ENCODE measurements around the gene MEGF8. TPM values are rescaled to one million over a fixed set of nuclear protein-coding genes. Genes with fewer than 3 reads are reported as not detected.

The MEGF8 gene
- total RNA-seq, 4 donors from 2014 or later, result 6.4 to 11.1 (median 10.3) TPM

- peaks cover 0 to 32% (median 6%) of the 10 kb centered on the region in 3 donors for H3K4me1 ChIP-seq
- TF ChIP-seq CTCF (IDR thresholded peaks at IDR 0.05), result no peak
- TF ChIP-seq POLR2A (IDR thresholded peaks at IDR 0.05), result no peak
- no peaks in the 10 kb centered on the region for H3K9me3 ChIP-seq
- WGBS, 2 donors, result 78 to 84% methylated on average over 6 to 18 of the region's 27 CpGs
- H3K4me3 ChIP-seq, result no peak overlapping the region
- no peaks in the 10 kb centered on the region for H3K27me3 ChIP-seq
- H3K36me3 ChIP-seq, result peaks cover 64 to 95% (median 69%) of the 10 kb centered on the region in 3 donors
- DNase-seq, result no peak
- intact Hi-C loops (cut with DNase I), result loop anchor here (10.0 kb wide), 1 partner anchor 48 kb away; the partner anchor contains the start of gene GSK3A
- H3K27ac ChIP-seq, result no peak overlapping the region
These were observed 33.1 kb upstream of the MEGF8 start for GRCh38 chr19:42292042-42292960.

- DNase-seq, result no peak
- Histone ChIP-seq H3K9me3 (no peaks in the 10 kb centered on the region), H3K4me3 (no peak overlapping the region), H3K36me3 (peaks cover 57 to 88% (median 62%) of the 10 kb centered on the region in 3 donors), H3K27me3 (no peaks in the 10 kb centered on the region), H3K27ac (no peak overlapping the region), H3K4me1 (peaks cover 0 to 26% (median 6%) of the 10 kb centered on the region in 3 donors)
- intact Hi-C loops (cut with DNase I), result loop anchor here (10.0 kb wide), 1 partner anchor 48 kb away; the partner anchor contains the start of gene GSK3A
- 71 to 80% methylated on average over 1 to 7 of the region's 14 CpGs for WGBS, 2 donors
- TF ChIP-seq POLR2A (IDR thresholded peaks at IDR 0.05), result no peak
- no peak for TF ChIP-seq CTCF (IDR thresholded peaks at IDR 0.05)
These were observed 32.5 kb upstream of the MEGF8 start for GRCh38 chr19:42292963-42293362.

- no peaks in the 10 kb centered on the region for H3K9me3 ChIP-seq
- no peak overlapping the region for H3K27ac ChIP-seq
- peaks cover 0 to 26% (median 6%) of the 10 kb centered on the region in 3 donors for H3K4me1 ChIP-seq
- H3K36me3 ChIP-seq, result peaks cover 53 to 82% (median 56%) of the 10 kb centered on the region in 3 donors
- no peaks in the 10 kb centered on the region for H3K27me3 ChIP-seq
- no peak overlapping the region for H3K4me3 ChIP-seq
- intact Hi-C loops (cut with DNase I), result loop anchor here (10.0 kb wide), 1 partner anchor 49 kb away; the partner anchor contains the start of gene GSK3A
- DNase-seq, result no peak
- 85 to 100% methylated on average over 1 to 11 of the region's 17 CpGs for WGBS, 2 donors
- no peak for TF ChIP-seq CTCF (IDR thresholded peaks at IDR 0.05)
- no peak for TF ChIP-seq POLR2A (IDR thresholded peaks at IDR 0.05)
These were observed 31.9 kb upstream of the MEGF8 start for GRCh38 chr19:42293540-42293939.

- Histone ChIP-seq H3K9me3 (no peaks in the 10 kb centered on the region), H3K4me3 (no peak overlapping the region), H3K27me3 (no peaks in the 10 kb centered on the region), H3K4me1 (peaks cover 0 to 26% (median 6%) of the 10 kb centered on the region in 3 donors), H3K27ac (no peak overlapping the region), H3K36me3 (peaks cover 52 to 78% (median 53%) of the 10 kb centered on the region in 3 donors)
- WGBS, 2 donors, result 95% methylated on average over 4 of the region's 15 CpGs; no CpG with 5 or more reads in 1 of the 2 donors
- intact Hi-C loops (cut with DNase I), result loop anchor here (10.0 kb wide), 1 partner anchor 49 kb away; the partner anchor contains the start of gene GSK3A
- no peak for DNase-seq
- no peak for TF ChIP-seq CTCF (IDR thresholded peaks at IDR 0.05)
- no peak for TF ChIP-seq POLR2A (IDR thresholded peaks at IDR 0.05)
These were observed 31.5 kb upstream of the MEGF8 start for GRCh38 chr19:42293948-42294347.

Data from esophagus squamous epithelium (tissue), 5 donors.